Anterior cingulate cortex (tissue), 58 donors: Measurements from ENCODE around the gene ACSBG1.

Experiments used
- DNase-seq, 58 donors: peaks; one replicate each; lab custom pipeline; 2025; lab: John Stamatoyannopoulos, UW

ACSBG1 gene

DNA sequence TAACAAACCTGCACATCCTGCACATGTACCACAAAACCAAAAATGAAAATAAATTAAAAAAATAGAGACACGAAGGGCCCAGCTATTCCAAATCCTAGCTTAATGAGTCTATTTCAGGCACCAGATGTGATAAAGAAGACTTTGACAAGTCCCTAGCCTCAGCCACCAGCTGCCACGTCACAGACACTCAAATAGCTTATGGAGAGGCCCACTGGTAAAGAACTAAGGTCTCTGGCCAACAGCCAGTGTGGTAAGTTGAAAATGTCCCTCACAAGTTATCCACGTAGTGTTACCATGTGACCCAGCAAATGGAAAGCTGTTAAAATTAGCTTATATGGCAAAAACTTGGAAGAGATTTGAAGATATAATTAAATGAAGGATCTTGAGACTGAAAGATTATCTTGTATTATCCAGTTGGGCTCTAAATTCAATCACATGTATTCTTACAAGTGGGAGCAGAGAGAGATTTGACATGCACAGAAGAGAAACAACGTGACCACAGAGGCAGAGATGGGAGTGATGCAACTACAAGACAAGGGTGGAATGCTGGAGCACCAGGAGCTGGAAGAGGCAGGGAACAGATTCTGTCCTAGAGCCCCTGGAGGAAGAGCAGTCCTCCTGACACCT, 10.9 kb downstream of the ACSBG1 start:
- DNase-seq: no peak

DNA sequence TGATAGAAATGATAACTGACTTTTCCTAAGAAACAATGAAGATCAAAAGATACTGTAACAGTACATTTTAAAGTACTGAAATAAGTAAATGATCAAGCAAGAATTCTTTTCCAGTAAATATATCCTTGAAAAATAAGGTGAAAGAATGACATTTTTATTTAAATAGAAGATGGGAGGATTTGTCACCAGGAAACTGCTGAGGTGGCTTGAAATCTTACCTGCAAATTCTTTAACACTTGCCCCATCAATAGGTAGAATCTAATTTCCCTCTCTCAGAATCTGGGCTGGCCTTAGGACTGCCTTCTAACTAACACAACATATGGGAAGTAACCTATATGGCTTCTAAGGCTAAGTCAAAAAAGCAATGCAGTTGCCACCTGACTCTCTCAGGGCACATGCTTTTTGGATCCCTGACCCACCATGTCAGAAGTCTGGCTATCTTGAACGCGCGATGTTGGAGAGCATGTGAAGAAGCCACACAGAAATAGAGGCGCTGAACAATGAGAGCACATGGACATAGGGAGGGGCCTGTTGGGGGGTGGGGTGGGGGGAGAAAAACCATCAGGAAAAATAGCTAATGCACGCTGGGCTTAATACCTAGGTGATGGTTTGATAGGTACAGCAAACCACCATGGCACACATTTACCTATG, 11.5 kb downstream of the ACSBG1 start:
- DNase-seq: no peak

DNA sequence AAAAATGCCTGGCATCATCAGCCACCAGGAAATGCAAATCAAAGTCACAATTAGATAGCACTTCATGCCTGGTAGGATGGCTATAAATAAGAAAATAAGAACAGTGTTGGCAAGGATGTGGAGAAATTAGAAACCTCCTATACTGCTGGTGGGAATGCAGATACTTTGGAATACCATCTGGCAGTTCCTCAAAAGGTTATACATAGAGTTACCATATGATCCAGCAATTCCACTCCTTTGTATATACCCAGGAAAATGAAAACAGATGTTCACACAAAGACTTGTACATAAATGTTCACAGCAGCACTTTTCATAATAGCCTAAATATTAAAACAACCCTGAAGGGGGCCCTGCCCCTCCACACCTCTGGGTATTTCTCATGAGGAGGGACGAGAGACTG, 13.7 kb downstream of the ACSBG1 start:
- no peak for DNase-seq

DNA sequence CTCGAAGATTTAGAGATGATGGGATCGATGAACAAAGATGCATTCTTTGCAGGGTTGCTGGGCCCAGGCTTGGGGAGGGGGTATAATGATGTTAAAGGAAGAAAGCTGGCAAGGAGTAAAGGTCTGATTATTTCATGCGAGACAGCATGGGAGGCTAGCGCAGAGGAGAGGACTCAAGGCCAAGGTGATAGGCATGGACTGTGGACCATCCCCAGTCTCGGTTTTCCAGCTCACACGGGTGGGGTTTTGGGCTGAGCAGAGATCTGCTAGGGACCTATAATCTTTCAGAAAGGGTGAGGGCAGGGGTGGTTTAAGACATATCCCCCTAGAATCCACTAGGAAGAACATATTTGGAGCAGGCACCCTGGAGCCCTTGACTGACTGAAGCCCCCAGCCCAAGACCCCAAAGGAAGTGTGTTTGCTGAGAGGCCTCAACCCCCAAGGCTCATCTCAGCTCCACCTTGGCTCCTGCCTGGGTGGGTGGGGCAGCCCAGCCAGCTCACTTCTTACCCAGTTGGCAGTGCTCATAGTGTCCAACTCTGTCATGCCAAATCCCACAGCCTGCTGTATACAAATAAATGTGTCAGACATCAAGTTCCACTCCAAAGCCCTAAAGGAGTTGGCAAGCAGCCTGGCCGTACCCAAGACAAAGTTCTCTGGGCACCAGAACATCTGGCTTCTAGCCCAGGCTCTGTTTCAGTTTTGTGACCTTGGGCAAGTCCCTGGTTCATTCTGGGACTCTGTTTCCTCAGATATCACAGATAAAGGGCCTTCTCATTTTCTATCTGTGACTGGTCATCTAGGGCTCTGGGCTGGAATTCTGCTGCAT, 17.9 kb downstream of the ACSBG1 start:
- peak in 43 of 58 donors; percentile 26 to 91 (median 66) for DNase-seq

DNA sequence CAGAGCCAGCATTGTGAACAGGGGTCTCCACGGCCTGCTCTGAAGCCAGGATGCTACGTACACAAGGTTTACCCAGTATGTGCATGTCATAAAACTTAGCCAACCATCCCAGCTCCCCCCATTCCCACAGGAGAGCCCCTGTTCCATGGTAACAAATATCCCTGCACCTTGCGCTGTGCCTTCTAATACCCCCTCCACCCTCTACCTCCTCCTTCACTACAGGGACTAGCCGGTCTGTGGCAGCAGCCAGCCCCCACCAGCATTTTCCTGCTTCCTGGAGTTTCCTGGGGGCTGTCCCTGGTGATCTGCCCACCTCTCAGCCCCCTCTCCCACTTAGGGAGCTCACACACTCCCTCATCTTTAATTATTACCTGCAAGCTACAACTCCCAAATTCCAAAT, 20.4 kb downstream of the ACSBG1 start:
- no peak for DNase-seq

DNA sequence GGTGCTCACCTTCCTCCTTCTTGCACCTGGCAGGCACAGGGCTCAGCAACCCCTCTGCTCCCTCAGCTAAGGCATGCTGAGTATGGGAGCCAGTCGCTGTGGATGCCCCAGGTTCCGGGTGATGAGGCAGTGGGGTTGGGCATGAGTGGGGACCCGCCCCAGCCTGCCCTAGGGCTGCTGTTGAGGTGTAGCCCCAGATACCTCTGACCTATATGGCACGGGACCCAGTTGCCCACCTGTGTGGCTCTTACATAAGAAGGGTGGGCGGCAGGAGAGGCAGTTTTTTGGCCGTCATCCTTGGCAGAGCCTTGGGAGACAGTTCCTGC, 21.0 kb downstream of the ACSBG1 start:
- no peak for DNase-seq

DNA sequence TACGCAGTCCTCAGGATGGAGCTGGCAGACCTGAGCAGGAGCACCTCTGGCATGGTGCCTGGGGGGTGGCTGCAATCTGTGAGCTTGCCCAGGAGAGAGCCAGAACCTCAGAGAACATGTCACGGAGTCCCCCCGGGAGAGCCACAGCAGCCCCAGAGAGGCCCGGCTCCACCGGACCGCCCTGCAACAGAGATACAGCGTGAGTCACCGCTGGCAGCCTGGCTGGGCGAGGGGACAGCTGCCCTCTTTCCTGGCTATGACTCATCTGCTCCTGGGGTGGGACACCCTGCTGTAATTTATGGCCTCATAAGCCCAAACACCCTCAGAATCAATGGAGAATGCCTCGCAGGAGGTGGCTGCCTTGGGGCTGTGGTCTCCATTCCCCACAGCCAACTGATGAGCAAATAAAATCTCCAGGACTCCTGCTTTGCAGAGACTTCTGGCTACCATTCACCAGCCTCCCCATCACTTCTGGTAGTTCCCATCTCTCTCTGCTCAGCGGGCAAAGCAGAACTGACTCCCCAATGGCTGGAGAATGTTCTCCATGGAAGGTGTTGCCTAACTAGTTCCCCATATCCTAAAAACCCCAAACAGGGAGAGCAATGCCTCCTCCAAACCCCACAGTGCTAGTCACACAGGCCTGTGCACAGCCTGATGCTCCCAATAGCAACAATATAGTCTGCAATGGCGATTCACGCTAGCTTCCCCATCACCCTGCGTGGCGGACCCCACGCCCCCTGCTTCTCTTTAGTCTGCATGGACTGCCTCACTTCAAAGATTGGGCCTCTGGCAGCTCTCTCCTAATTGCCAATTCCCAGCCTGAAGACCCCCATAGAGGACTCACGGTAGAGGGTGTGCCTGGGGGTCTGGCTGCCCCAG, 21.6 kb downstream of the ACSBG1 start:
- peak in 20 of 58 donors; percentile 25 to 85 (median 51) for DNase-seq

DNA sequence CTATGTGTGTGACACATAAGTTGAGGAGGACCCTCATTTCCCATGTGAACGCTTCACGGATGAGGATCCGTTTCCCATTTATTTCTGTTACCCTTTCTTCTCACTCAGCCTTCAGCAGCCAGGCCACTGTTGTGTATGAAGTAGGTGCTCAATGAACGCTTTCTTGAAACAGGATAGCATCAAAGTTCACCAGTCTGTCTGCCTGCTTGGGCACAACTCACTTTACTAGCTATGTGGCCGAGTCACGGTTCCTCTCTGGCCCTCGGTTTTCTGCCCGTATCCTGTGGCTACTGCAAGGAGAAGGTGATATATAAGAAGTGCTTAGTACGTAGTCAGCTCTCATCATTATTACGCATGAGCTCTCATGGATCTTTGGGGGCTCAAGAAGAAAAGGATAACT, 22.4 kb downstream of the ACSBG1 start:
- no peak for DNase-seq

DNA sequence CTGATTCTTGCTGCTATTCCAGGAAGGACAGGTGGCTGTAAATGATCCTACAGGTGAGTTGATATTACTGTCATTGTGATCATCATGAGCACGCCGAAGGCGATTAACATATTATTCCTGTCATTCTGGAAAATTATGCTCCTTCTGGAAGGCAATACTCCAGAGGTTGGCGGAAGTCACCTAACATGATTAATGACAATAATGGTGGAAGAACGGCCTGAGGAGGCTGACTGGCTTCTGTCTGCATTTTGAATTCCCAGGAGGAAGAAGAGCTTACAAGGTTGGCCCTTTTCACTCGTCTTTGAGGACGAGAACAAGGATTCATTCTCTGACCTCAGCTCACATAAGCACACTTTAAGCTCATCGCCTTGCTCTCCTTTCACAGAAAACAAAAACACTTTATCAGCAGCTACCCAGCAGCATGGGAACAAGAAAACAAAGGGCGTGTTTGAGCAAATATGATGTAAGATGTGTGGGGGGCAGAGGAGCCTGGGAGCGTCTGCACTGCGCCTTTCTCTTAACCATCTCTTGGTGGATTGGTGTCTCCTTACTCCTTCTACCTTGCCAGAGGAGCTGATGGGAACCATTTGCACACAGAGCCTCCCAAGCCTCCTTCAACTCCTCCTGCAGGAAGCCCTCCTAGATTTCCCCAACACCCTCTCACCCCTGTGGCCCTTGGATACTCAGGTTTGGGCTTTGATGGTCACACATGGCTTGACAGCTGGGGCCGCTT, 23.0 kb downstream of the ACSBG1 start:
- peak in 4 of 58 donors; percentile 25 to 40 (median 34) for DNase-seq

DNA sequence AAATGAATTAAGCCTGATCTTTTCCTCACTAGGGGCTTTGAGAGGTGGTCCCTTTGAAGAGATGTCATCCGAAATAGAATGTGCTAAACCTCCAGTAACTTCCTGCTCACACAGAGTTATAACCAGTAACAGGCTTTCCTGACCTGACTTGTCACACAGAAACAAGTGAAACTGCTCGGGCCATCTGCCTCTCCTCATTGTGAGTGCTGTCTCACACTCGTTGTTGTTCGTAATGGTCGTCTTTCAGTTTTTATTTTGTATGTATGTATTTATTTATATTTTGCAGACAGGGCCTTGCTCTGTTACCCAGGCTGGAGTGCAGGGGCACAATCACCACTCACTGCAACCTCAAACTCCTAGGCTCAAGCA, 24.0 kb downstream of the ACSBG1 start:
- no peak for DNase-seq

DNA sequence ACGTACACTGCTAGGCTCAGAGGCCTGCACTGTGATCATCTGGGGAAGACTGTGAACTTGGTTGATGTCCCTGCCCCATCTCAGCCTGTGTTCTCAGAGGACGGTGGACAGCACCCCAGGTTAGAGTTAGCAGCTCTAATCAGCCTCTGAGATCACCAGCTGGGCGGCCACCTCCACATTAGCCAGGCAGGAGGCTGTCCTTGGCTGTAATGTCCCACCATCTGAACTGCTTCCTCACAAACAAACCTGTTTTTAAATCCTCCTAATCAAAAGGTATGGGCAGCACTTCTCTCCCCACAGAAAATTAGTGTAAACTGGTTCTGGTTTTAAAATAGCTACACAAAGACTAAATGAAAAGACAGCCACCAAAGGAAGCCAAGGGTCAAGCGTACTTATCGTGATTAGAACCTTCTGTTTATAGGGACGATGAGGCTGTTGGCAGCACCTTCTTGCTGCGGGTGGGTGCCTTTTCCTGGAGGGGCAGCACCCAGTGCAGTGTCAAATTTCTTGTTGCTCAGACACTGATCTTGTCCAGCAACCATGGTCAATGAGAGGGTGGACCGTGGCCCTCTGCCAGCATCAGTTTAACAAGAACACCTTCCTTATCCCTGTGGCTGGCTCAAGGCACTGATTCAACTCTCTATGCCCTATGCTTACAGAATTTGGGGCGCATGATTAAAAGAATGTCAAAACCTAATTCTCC, 24.6 kb downstream of the ACSBG1 start:
- DNase-seq: peak in 1 of 58 donors; percentile 59

DNA sequence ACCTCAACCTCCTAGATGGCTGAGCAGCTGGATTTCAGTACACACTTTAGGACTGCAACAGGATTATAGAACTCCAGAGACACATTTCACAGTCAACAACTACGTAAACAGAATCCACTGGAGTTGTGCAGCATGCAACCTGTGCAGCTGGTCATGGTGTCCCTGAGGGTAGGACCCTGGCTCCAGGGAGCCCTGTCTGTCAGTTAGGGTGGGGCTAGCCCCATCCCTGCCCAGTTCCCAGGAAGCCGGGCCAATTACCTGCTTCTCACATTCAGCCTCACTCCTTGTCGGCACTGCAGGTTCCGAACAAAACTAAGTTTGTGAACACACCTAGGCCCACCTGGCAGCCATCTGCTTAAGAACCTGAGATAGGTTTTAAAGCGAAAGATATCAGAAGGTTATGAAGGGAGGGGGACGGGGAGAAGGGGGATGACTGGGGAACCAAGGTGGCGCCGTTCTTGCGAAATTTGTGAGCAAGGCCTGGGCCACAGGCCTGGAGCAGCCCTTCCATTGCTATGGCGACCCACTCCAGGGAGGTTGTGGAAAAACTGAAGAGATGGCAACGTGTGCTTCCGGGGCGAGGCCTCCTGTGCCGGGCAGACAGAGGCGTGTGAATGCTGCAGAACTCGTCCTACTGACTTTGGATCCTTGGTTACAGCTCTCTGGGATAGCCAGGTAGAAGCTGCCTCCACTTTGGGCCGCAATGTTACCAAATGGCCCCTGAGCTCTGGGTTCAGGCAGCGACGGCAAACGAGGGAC, 25.3 kb downstream of the ACSBG1 start:
- peak in 2 of 58 donors; percentile 39 to 71 for DNase-seq

DNA sequence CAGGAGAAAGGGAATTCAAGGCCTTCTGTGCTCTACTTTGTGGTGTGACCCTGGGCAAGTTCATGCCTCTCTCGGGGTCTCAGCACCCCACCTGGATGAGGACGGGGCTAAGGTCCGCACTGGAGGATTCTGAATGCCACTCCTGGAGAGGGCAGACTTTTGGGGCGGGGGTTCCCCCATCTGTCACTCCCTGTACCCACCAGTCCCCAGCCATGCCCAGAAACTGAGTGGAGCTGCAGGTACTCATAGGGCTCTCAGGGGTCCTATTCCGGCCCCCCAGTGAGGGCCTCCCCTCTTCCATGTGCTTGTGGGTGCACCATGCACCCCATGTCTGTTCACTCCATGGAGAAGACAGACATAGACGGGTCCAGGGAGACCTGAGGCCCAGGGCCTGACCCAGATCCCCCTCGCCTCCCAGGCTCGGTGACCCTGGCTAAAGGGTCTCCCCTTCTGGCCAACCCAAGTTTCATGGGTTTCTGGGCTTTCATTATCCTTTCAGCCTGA, 26.0 kb downstream of the ACSBG1 start:
- DNase-seq: no peak

DNA sequence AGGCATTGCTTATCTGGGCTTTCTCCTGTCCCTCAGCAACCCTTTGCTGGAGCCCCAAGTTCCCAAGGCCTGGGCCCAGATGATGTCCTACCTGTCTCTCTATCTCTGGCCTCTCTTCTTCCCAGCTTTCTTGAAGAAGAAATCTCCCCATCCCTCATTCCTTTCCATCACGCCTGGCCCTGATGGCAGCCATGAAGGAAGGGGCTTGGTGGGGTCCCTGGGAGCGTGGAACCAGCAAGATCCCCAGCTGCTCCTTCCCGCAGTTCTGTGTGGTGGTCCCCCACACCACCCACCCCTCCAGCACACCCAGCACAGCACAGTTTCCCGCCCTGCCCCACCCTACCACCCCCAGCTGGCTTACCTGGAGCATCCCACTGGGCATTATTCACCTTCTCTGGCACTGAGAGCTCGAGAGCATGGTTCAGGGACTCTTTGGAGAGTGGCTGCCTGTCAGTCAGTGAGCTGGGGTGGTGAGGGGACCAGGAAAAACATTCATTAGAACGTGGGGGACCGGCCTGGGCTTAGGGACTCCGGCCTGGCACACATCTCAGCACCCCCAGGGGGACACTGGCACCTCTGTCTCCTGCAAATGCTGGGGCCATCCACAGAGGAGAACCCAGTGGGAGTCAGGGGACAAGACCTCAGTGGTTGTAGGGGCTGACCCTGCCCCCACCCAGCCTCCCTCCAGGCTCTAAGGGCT, 26.6 kb downstream of the ACSBG1 start:
- DNase-seq: no peak

DNA sequence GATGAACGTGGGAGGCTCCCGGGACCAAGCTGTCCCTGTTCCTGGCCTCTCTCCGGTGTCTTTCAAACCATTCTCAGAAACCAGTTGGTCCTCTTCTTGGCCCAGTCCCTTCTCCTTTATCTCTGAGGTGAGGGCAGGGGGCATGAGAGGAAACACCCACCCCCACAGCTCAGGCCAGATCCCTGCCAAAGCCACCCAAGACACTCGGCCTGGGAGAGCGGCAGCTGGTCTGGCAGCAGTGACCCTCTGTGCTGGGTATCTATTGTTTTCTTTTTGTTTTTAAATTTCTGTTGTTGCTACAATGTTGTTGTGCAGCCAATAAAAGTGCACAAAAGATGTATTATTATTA, 27.3 kb downstream of the ACSBG1 start:
- DNase-seq: peak in 1 of 58 donors; percentile 38

DNA sequence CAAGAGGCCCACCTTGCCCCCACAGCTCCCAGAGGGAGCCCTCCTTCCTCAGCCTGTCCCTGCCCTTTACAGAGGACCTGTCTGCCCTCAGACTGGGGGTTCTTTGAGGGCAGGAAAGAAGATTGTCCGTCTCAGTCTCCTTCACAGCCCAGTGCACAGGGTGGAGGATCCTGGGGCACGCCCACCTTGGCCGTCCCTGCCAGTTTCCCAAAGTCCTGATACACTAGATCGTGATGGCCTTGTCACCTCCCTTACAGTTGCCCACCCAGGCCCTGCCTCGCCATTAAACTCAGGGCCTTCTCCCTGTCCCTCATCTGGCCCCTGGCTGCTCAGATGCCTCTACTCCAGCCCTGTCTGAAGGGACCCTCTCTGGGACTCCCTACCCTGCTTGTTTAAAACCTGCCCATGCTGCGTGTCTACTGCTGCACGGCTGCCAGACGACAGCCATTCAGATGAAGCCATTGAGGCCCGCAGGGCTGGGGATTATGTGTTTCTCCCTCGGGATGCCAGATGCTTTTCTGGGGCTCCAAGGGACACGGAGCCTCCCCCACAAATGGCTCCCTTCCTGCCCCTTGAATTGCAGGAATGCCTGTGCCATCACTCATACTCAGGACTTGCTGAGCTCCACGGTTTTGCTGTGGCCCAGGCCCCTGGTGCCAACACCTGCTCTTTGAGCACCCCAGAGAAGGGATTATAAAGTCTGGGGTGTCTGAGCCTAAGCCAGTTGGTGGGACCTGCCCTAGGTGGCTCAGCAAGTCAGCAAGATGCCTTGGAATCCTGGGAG, 27.8 kb downstream of the ACSBG1 start:
- peak in 1 of 58 donors; percentile 30 for DNase-seq

DNA sequence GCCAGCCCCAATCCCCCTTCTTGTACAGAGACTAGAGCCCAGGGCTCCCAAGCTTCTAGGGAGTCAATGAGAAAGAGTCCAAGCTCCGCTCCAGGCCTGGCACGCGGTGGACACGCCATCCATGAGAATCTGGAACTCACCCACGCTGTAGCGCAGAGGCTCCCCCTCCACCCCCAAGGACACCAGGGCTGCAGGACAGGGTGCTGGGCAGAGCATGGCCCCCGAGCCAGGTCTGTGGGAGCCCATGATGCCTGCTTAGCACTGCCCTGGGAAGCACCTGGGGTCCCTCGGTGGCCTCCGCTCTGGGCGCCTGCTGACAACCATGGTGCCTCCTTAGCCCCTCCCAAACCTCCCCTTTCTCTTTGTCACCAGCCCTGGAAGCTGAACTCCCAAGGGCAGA, 28.5 kb downstream of the ACSBG1 start:
- no peak for DNase-seq
